Neural cell (in vitro differentiated cells): Measurements from ENCODE around the gene ARMC9. TPM values are rescaled to one million over a fixed set of nuclear protein-coding genes. Genes with fewer than 3 reads are reported as not detected.

Experiments used
- H2AFZ ChIP-seq: fragments of 200-600, 300-800 bp; sonication (generic), shearing (Covaris generic); 2 replicates; pipeline ENCODE4 v1.6.0; 2014; ENCODE audit warnings: low read depth, mild to moderate bottlenecking, antibody characterized with exemption, low read length, moderate library complexity
- H3F3A ChIP-seq: fragments of 200-600 bp; shearing (Covaris generic); 2 replicates; pipeline ENCODE4 v1.6.1; 2016; ENCODE audit warnings: mild to moderate bottlenecking, moderate library complexity, mixed read lengths, antibody characterized with exemption, low read length; ENCODE audit not compliant: insufficient read depth, poor library complexity, severe bottlenecking
- H3K27ac ChIP-seq: fragments of 200-600, 300-800 bp; sonication (generic), shearing (Covaris generic); 2 replicates; pipeline ENCODE4 v1.5.1; 2014; ENCODE audit warnings: mild to moderate bottlenecking, low read length, moderate library complexity
- H3K27me3 ChIP-seq: fragments of 300-800, 200-600 bp; sonication (generic), shearing (Covaris generic); 2 replicates; pipeline ENCODE4 v1.6.0; 2014; ENCODE audit warnings: mild to moderate bottlenecking, low read depth, low read length, moderate library complexity; ENCODE audit not compliant: insufficient read depth
- H3K36me3 ChIP-seq: fragments of 300-800, 200-600 bp; sonication (generic), shearing (Covaris generic); 2 replicates; pipeline ENCODE4 v1.5.1; 2014; ENCODE audit warnings: mild to moderate bottlenecking, antibody characterized with exemption, low read length, moderate library complexity; ENCODE audit not compliant: insufficient read depth
- H3K4me2 ChIP-seq: fragments of 300-800, 200-600 bp; sonication (generic), shearing (Covaris generic); 2 replicates; pipeline ENCODE4 v1.6.0; 2014; ENCODE audit warnings: mild to moderate bottlenecking, low read length
- H3K4me3 ChIP-seq: fragments of 300-800, 200-600 bp; sonication (generic), shearing (Covaris generic); 2 replicates; pipeline ENCODE4 v1.5.1; 2014; ENCODE audit warnings: mild to moderate bottlenecking, low read length, moderate library complexity
- H3K79me2 ChIP-seq: fragments of 200-600 bp; shearing (Covaris generic); replicated peaks from 2 replicates; pipeline ENCODE4 v1.6.0; 2014; ENCODE audit warnings: mild to moderate bottlenecking, low read length, moderate library complexity; ENCODE audit not compliant: insufficient read depth
- H3K9ac ChIP-seq: fragments of 300-800, 200-600 bp; sonication (generic), shearing (Covaris generic); 2 replicates; pipeline ENCODE4 v1.6.1; 2016; ENCODE audit warnings: mild to moderate bottlenecking, low read length, mixed read lengths
- H3K9me2 ChIP-seq: fragments of 200-600 bp; shearing (Covaris generic); 2 replicates; pipeline ENCODE4 v1.6.1; 2016; ENCODE audit warnings: mild to moderate bottlenecking, low read length, mixed read lengths; ENCODE audit not compliant: insufficient read depth
- H3K9me3 ChIP-seq: fragments of 200-600, 300-800 bp; sonication (generic), shearing (Covaris generic); 2 replicates; pipeline ENCODE4 v1.6.1; 2016; ENCODE audit warnings: mild to moderate bottlenecking, mixed run types, low read length, moderate library complexity, mixed read lengths
- H4K20me1 ChIP-seq: fragments of 200-600 bp; shearing (Covaris generic); 2 replicates; pipeline ENCODE4 v1.6.1; 2016; ENCODE audit warnings: mild to moderate bottlenecking, mixed run types; ENCODE audit not compliant: insufficient read depth
- EP300 ChIP-seq: fragments of 450-650 bp; conservative IDR thresholded peaks from 2 replicates; pipeline ENCODE4 v1.6.1; 2014; ENCODE audit warnings: antibody characterized with exemption, mild to moderate bottlenecking, moderate library complexity; ENCODE audit not compliant: poor library complexity, severe bottlenecking
- EZH2 ChIP-seq: fragments of 200-600, 300-800 bp; shearing (Covaris generic), sonication (generic); IDR thresholded peaks from 2 replicates; pipeline ENCODE4 v1.6.1; 2014; ENCODE audit warnings: antibody characterized with exemption, low read length, borderline replicate concordance, mild to moderate bottlenecking; ENCODE audit not compliant: insufficient read depth, poor library complexity, severe bottlenecking
- MXI1 ChIP-seq: fragments of 450-650 bp; conservative IDR thresholded peaks from 2 replicates; pipeline ENCODE4 v1.6.1; 2014; ENCODE audit warnings: antibody characterized with exemption, mild to moderate bottlenecking; ENCODE audit not compliant: poor library complexity, severe bottlenecking
- POLR2AphosphoS5 ChIP-seq: IDR thresholded peaks from 2 replicates; pipeline ENCODE4 v1.6.1; 2012
- RAD21 ChIP-seq: fragments of 450-650 bp; conservative IDR thresholded peaks from 2 replicates; pipeline ENCODE4 v1.6.1; 2014; ENCODE audit warnings: antibody characterized with exemption, mild to moderate bottlenecking, moderate library complexity
- SMC3 ChIP-seq: fragments of 450-650 bp; conservative IDR thresholded peaks from 2 replicates; pipeline ENCODE4 v1.6.1; 2014; ENCODE audit warnings: antibody characterized with exemption, mild to moderate bottlenecking, moderate library complexity; ENCODE audit not compliant: poor library complexity
- TAF1 ChIP-seq: IDR thresholded peaks from 2 replicates; pipeline ENCODE4 v1.6.1; 2012; ENCODE audit warnings: low read depth
- polyA plus RNA-seq: library from polyadenylated mRNA; depleted of rRNA; stranded (reverse); fragments of >200 nt; gene quantifications from 2 replicates; pipeline ENCODE4 v1.2.3, GENCODE V29; 2014
- TF ChIP-seq, protein P1 (sequence below): IDR thresholded peaks from 2 replicates; pipeline ENCODE4 v1.6.1; 2012; ENCODE audit warnings: borderline replicate concordance
- TF ChIP-seq, protein P2 (sequence below): fragments of 450-650 bp; IDR thresholded peaks from 2 replicates; pipeline ENCODE4 v1.5.1; 2014; ENCODE audit warnings: antibody characterized with exemption, mild to moderate bottlenecking, moderate library complexity; ENCODE audit not compliant: poor library complexity, severe bottlenecking

ARMC9 gene
- polyA plus RNA-seq, 1 donor from 2014 or later = 13.9 TPM

DNA sequence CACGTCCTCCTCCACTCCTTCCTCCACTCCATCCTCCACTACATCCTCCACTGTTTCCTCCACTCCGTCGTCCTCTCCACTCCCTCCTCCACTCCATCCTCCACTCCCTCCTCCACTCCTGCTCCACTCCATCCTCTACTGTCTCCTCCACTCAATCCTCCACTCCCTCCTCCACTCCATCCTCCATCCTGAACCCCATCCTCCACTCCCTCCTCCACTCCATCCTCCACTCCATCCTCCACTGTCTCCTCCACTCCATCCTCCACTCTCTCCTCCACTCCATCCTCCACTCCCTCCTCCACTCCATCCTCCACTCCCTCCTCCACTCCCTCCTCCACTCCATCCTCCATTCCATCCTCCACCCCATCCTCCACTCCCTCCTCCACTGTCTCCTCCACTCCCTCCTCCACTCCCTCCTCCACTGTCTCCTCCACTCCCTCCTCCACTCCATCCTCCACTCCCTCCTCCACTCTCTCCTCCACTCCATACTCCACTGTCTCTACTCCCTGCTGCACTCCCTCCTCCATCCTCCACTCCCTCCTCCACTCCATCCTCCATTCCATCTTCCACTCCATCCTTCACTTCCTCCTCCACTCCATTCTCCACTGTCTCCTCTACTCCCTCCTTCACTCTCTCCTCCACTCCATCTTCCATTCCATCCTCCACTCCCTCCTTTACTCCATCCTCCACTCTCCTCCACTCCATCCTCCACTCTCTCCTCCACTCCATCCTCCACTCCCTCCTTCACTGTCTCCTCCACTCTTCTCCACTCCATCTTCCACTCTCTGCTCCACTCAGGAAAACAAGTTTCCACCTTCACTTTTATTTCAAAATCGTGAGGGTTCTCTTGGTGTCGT is 182.8 kb downstream of the ARMC9 start:
- TF ChIP-seq EP300 = no peak
- TF ChIP-seq, protein P1, sequence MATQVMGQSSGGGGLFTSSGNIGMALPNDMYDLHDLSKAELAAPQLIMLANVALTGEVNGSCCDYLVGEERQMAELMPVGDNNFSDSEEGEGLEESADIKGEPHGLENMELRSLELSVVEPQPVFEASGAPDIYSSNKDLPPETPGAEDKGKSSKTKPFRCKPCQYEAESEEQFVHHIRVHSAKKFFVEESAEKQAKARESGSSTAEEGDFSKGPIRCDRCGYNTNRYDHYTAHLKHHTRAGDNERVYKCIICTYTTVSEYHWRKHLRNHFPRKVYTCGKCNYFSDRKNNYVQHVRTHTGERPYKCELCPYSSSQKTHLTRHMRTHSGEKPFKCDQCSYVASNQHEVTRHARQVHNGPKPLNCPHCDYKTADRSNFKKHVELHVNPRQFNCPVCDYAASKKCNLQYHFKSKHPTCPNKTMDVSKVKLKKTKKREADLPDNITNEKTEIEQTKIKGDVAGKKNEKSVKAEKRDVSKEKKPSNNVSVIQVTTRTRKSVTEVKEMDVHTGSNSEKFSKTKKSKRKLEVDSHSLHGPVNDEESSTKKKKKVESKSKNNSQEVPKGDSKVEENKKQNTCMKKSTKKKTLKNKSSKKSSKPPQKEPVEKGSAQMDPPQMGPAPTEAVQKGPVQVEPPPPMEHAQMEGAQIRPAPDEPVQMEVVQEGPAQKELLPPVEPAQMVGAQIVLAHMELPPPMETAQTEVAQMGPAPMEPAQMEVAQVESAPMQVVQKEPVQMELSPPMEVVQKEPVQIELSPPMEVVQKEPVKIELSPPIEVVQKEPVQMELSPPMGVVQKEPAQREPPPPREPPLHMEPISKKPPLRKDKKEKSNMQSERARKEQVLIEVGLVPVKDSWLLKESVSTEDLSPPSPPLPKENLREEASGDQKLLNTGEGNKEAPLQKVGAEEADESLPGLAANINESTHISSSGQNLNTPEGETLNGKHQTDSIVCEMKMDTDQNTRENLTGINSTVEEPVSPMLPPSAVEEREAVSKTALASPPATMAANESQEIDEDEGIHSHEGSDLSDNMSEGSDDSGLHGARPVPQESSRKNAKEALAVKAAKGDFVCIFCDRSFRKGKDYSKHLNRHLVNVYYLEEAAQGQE = no peak
- TF ChIP-seq, protein P2, sequence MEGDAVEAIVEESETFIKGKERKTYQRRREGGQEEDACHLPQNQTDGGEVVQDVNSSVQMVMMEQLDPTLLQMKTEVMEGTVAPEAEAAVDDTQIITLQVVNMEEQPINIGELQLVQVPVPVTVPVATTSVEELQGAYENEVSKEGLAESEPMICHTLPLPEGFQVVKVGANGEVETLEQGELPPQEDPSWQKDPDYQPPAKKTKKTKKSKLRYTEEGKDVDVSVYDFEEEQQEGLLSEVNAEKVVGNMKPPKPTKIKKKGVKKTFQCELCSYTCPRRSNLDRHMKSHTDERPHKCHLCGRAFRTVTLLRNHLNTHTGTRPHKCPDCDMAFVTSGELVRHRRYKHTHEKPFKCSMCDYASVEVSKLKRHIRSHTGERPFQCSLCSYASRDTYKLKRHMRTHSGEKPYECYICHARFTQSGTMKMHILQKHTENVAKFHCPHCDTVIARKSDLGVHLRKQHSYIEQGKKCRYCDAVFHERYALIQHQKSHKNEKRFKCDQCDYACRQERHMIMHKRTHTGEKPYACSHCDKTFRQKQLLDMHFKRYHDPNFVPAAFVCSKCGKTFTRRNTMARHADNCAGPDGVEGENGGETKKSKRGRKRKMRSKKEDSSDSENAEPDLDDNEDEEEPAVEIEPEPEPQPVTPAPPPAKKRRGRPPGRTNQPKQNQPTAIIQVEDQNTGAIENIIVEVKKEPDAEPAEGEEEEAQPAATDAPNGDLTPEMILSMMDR = no peak
- TF ChIP-seq POLR2AphosphoS5 = no peak
- TF ChIP-seq EZH2 = no peak
- no peak for TF ChIP-seq SMC3
- TF ChIP-seq TAF1 = no peak
- TF ChIP-seq RAD21 = no peak
- TF ChIP-seq MXI1 = no peak
- Histone ChIP-seq H4K20me1 (no peaks in the 10 kb centered on the region), H3K4me2 (no peak overlapping the region), H3K9ac (no peak overlapping the region), H3K9me2 (no peaks in the 10 kb centered on the region), H3F3A (no peaks in the 10 kb centered on the region), H3K79me2 (no peaks in the 10 kb centered on the region), H3K27me3 (no peaks in the 10 kb centered on the region), H3K27ac (no peak overlapping the region), H3K9me3 (no peaks in the 10 kb centered on the region), H3K4me3 (no peak overlapping the region), H2AFZ (no peak overlapping the region), H3K36me3 (no peaks in the 10 kb centered on the region)

DNA sequence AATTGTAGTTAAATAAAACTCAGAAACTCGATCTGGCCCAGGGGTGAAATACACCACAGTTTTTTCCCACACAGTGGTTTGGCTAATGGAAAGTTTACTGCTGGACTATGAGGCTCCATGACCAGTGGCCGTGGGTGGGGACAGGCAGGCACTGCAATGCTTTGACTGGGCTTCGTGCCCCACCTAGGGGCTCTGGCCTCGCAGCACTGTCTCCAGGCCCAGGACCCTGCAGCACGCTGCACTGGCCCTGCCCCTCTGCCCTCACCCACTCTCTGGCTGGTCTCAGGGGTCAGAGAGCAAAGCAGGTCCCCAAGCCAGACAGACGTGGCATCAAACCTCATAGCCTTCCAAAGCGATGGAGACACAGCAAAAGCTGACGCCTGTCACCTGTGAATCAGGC is 183.7 kb downstream of the ARMC9 start:
- TF ChIP-seq POLR2AphosphoS5 (no peak), EZH2 (no peak), SMC3 (no peak), EP300 (no peak), TAF1 (no peak), RAD21 (no peak)
- Histone ChIP-seq H4K20me1 (no peaks in the 10 kb centered on the region), H3F3A (no peaks in the 10 kb centered on the region), H3K9me3 (no peaks in the 10 kb centered on the region), H3K79me2 (no peaks in the 10 kb centered on the region), H3K27me3 (no peaks in the 10 kb centered on the region), H3K4me2 (no peak overlapping the region), H3K4me3 (no peak overlapping the region), H3K27ac (no peak overlapping the region), H3K9me2 (no peaks in the 10 kb centered on the region), H2AFZ (no peak overlapping the region), H3K36me3 (no peaks in the 10 kb centered on the region), H3K9ac (no peak overlapping the region)
